GM12892 (cell line): ENCODE data around the gene IQCK.
"Not testable (repeated sequence)": the region's sequence is repeated elsewhere in the genome, so short reads cannot be mapped to it uniquely, and the experiment has no call there.

Source experiments
- POLR2A ChIP-seq: IDR thresholded peaks from 2 replicates; pipeline ENCODE4 v1.6.1; 2011; ENCODE audit warnings: low read depth, low read length, control low read depth
- POLR2AphosphoS5 ChIP-seq: IDR thresholded peaks from 2 replicates; pipeline ENCODE4 v1.6.1; 2011; ENCODE audit warnings: low read depth, low read length, control low read depth
- TAF1 ChIP-seq: IDR thresholded peaks from 2 replicates; pipeline ENCODE4 v1.6.1; 2011; ENCODE audit warnings: low read depth, mild to moderate bottlenecking, control low read depth, low read length, borderline replicate concordance

DNA sequence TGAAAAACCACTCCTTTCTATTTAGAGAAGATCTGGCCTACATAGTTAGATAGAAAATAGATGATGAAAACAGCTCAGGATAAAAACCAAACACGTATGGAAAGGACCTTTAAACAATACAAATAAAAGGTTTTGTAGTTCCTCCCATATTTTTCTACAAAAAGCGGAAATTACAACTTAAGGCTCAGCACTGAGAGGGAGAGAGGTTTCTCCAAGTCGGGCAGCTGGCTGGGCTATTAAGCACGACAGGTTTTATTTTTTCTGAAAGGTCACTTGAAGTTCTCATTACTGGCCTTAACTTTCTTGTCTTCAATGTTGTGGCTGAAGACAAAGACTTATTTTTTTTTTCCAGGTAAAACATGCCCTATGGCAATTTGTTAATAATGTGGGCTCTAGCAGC lies 83.8 kb downstream of the IQCK start:
- TF ChIP-seq POLR2AphosphoS5, POLR2A, TAF1: not testable (repeated sequence)
